Suprapubic skin (tissue), 4 donors: ENCODE data around the gene BPI. TPM values are rescaled to one million over a fixed set of nuclear protein-coding genes. Genes with fewer than 3 reads are reported as not detected.

Experiments used
- DNase-seq, 2 donors: peaks; one replicate each; pipeline ENCODE4 v3.0.0-alpha.2; 2019; ENCODE audit warnings: low spot score in 2 of 2
- H3K27ac ChIP-seq: fragments of 200-600 bp; sonication (generic); one replicate; pipeline ENCODE4 v1.5.1; 2019
- H3K27me3 ChIP-seq: fragments of 200-600 bp; sonication (generic); one replicate; pipeline ENCODE4 v1.5.1; 2019
- H3K36me3 ChIP-seq: fragments of 200-600 bp; sonication (generic); one replicate; pipeline ENCODE4 v1.5.1; 2019
- H3K4me1 ChIP-seq: fragments of 200-600 bp; sonication (generic); one replicate; pipeline ENCODE4 v1.5.1; 2019
- H3K4me3 ChIP-seq: fragments of 200-600 bp; sonication (generic); one replicate; pipeline ENCODE4 v1.5.1; 2019; ENCODE audit warnings: mild to moderate bottlenecking
- H3K9me3 ChIP-seq: fragments of 200-600 bp; sonication (generic); one replicate; pipeline ENCODE4 v1.5.1; 2019
- CTCF ChIP-seq, 2 donors: fragments of 200-600 bp in 1 of 2; fragments of 450-650 bp in 1 of 2; sonication (generic) in 1 of 2; IDR thresholded peaks; one replicate each; pipeline ENCODE4 v1.5.1; 2016 to 2019; ENCODE audit warnings: antibody characterized with exemption in 2 of 2, mild to moderate bottlenecking in 1 of 2, moderate library complexity in 1 of 2
- EP300 ChIP-seq: sonication (generic); formaldehyde crosslinking; IDR thresholded peaks from one replicate; pipeline ENCODE4 v1.6.1; 2017; ENCODE audit warnings: antibody characterized with exemption
- POLR2A ChIP-seq, 2 donors: fragments of 450-650 bp; IDR thresholded peaks; one replicate each; pipeline ENCODE4 v1.6.1; 2017; ENCODE audit warnings: antibody characterized with exemption in 2 of 2, mild to moderate bottlenecking in 2 of 2, moderate library complexity in 2 of 2
- POLR2AphosphoS5 ChIP-seq, 3 donors: sonication (generic); formaldehyde crosslinking; IDR thresholded peaks; one replicate each; pipeline ENCODE4 v1.6.1; 2017; ENCODE audit warnings: antibody characterized with exemption in 3 of 3
- WGBS: methylation state at CpG from one replicate; pipeline ENCODE4 v1.1.5; 2018; 5-methylcytosine and 5-hydroxymethylcytosine counted together
- total RNA-seq, 4 donors: library from RNA; depleted of rRNA; stranded (reverse); fragments of >200 nt; gene quantifications; one replicate each; pipeline ENCODE4 v1.1.0, GENCODE V29; 2016

The BPI gene
- total RNA-seq, 4 donors from 2014 or later, result not detected

GRCh38 chr20:38286586-38287531, 17.1 kb upstream of the BPI start:
- no peaks in the 10 kb centered on the region for H3K4me1 ChIP-seq
- H3K36me3 ChIP-seq, result no peaks in the 10 kb centered on the region
- H3K4me3 ChIP-seq, result no peak overlapping the region
- WGBS, result 44% methylated on average over 16 of the region's 16 CpGs
- no peaks in the 10 kb centered on the region for H3K27me3 ChIP-seq
- H3K27ac ChIP-seq, result no peak overlapping the region
- H3K9me3 ChIP-seq, result no peaks in the 10 kb centered on the region
- no peak for DNase-seq
- TF ChIP-seq POLR2A (IDR thresholded peaks at IDR 0.05), result no peak
- no peak for TF ChIP-seq CTCF (IDR thresholded peaks at IDR 0.05)
- no peak for TF ChIP-seq EP300
- no peak for TF ChIP-seq POLR2AphosphoS5 (IDR thresholded peaks at IDR 0.05)

GRCh38 chr20:38290829-38291814, 12.8 kb upstream of the BPI start:
- Histone ChIP-seq H3K36me3 (no peaks in the 10 kb centered on the region), H3K4me1 (no peaks in the 10 kb centered on the region), H3K4me3 (no peak overlapping the region), H3K27ac (no peak overlapping the region), H3K9me3 (no peaks in the 10 kb centered on the region), H3K27me3 (no peaks in the 10 kb centered on the region)
- DNase-seq, result no peak
- TF ChIP-seq EP300, result no peak
- no peak for TF ChIP-seq CTCF (IDR thresholded peaks at IDR 0.05)
- TF ChIP-seq POLR2AphosphoS5 (IDR thresholded peaks at IDR 0.05), result no peak
- TF ChIP-seq POLR2A (IDR thresholded peaks at IDR 0.05), result no peak
- 64% methylated on average over 20 of the region's 21 CpGs for WGBS

- DNase-seq, result no peak
- H3K9me3 ChIP-seq, result no peaks in the 10 kb centered on the region
- H3K4me1 ChIP-seq, result no peaks in the 10 kb centered on the region
- no peaks in the 10 kb centered on the region for H3K36me3 ChIP-seq
- no peaks in the 10 kb centered on the region for H3K27me3 ChIP-seq
- 50% methylated on average over 3 of the region's 3 CpGs for WGBS
- TF ChIP-seq POLR2A (IDR thresholded peaks at IDR 0.05) (no peak), CTCF (IDR thresholded peaks at IDR 0.05) (no peak), EP300 (no peak), POLR2AphosphoS5 (IDR thresholded peaks at IDR 0.05) (no peak)
- no peak overlapping the region for H3K4me3 ChIP-seq
- no peak overlapping the region for H3K27ac ChIP-seq
Observed at GRCh38 chr20:38291966-38292365, 12.0 kb upstream of the BPI start.

GRCh38 chr20:38293491-38294065, 10.4 kb upstream of the BPI start:
- H3K4me1 ChIP-seq, result peaks cover 5% of the 10 kb centered on the region
- no peaks in the 10 kb centered on the region for H3K27me3 ChIP-seq
- WGBS, result 66% methylated on average over 7 of the region's 7 CpGs
- no peak overlapping the region for H3K27ac ChIP-seq
- no peaks in the 10 kb centered on the region for H3K36me3 ChIP-seq
- TF ChIP-seq CTCF (IDR thresholded peaks at IDR 0.05), result no peak
- no peak for TF ChIP-seq POLR2A (IDR thresholded peaks at IDR 0.05)
- no peak for TF ChIP-seq POLR2AphosphoS5 (IDR thresholded peaks at IDR 0.05)
- TF ChIP-seq EP300, result no peak
- no peak overlapping the region for H3K4me3 ChIP-seq
- H3K9me3 ChIP-seq, result no peaks in the 10 kb centered on the region
- no peak for DNase-seq
